Stimulated activated CD8-positive, alpha-beta memory T cell treated with anti-CD3 and anti-CD28 coated beads, Interleukin-15, amount 100 ng/mL, for 1 hour (primary cell): ENCODE data around the gene CAST.
"Not testable (repeated sequence)": the region's sequence is repeated elsewhere in the genome, so short reads cannot be mapped to it uniquely, and the experiment has no call there.

Source experiments
- DNase-seq: peaks from one replicate; pipeline ENCODE4 v3.0.0-alpha.2; 2020; ENCODE audit warnings: low read depth

The CAST gene, protein sequence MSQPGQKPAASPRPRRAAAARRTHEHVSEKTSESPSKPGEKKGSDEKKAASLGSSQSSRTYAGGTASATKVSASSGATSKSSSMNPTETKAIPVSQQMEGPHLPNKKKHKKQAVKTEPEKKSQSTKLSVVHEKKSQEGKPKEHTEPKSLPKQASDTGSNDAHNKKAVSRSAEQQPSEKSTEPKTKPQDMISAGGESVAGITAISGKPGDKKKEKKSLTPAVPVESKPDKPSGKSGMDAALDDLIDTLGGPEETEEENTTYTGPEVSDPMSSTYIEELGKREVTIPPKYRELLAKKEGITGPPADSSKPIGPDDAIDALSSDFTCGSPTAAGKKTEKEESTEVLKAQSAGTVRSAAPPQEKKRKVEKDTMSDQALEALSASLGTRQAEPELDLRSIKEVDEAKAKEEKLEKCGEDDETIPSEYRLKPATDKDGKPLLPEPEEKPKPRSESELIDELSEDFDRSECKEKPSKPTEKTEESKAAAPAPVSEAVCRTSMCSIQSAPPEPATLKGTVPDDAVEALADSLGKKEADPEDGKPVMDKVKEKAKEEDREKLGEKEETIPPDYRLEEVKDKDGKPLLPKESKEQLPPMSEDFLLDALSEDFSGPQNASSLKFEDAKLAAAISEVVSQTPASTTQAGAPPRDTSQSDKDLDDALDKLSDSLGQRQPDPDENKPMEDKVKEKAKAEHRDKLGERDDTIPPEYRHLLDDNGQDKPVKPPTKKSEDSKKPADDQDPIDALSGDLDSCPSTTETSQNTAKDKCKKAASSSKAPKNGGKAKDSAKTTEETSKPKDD

GRCh38 chr5:96661855-96662724 lies at the start of gene CAST:
Gene CAST, plus strand, starts transcription at chr5:96662376. Its CDS starts 47 bp downstream, at chr5:96662423.
- DNase-seq, result peak; percentile 64

GRCh38 chr5:96614110-96614691 lies 48.0 kb upstream of the CAST start:
- peak; percentile 9 for DNase-seq

- no peak for DNase-seq
Observed at GRCh38 chr5:96615223-96615622, 47.0 kb upstream of the CAST start.

- DNase-seq, result no peak
Observed at GRCh38 chr5:96616801-96617200, 45.4 kb upstream of the CAST start.

DNA sequence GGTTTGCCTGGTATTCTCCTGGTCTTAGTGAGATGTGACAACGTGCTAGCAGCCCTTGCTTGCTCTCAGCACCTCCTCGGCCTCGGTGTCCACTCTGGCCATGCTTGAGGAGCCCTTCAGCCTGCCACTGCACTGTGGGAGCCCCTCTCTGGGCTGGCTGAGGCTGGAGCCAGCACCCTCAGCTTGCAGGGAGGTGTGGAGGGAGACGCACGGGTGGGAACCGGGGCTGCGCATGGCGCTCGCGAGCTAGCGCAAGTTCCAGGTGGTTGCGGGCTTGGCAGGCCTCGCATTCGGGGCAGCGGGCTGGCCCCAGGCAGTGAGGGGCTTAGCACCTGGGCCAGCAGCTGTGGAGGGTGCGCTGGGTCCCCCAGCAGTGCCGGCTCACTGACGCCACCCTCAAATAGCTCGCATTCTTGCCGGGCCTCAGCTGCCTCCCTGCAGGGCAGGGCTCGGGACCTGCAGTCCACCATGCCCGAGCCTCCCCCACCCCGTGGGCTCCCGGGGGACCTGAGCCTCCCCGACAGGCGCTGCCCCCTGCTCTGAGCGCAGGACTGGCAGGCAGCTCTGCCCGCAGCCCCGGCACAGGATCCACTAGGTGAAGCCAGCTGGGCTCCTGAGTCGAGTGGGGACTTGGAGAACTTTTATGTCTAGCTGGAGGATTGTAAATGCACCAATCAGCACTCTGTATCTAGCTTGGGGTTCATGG lies 43.7 kb upstream of the CAST start:
- not testable (repeated sequence) for DNase-seq

- DNase-seq, result no peak
Observed at GRCh38 chr5:96619946-96620345, 42.2 kb upstream of the CAST start.

GRCh38 chr5:96624596-96624995 lies 37.6 kb upstream of the CAST start:
- no peak for DNase-seq

GRCh38 chr5:96625365-96625764 lies 36.8 kb upstream of the CAST start:
- DNase-seq, result no peak

- DNase-seq, result no peak
Observed at GRCh38 chr5:96626956-96627355, 35.2 kb upstream of the CAST start.

DNA sequence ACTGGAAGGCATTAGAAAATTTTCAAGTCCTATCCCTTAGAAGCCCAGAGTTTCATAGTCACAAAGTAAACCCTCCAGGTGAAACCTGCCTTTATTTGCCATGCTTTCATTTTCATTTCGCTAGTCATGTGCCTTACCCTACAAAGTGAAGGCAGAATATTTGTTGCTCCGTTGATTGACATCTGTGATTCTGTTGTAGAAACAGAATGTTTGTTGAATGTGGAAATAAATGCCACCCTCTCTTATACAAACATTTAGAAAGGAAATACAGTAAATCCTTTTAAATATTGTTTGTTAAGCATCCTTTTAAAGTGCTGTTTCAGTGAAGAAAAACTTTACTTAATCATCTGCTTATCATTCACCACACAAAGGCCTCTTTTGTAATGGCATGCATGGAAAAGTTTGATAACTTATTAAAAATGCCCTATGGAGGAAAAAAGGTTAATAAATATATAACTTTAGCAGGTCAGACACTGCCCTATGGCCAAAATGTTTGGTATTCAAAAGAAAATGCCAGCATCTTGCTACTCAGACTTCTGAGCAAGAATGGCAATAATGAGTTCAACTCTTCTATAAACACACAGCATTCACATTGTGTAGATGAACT lies 34.3 kb upstream of the CAST start:
- no peak for DNase-seq

- DNase-seq, result no peak
Observed at GRCh38 chr5:96628406-96628805, 33.8 kb upstream of the CAST start.

GRCh38 chr5:96629774-96630173 lies 32.4 kb upstream of the CAST start:
- no peak for DNase-seq

DNA sequence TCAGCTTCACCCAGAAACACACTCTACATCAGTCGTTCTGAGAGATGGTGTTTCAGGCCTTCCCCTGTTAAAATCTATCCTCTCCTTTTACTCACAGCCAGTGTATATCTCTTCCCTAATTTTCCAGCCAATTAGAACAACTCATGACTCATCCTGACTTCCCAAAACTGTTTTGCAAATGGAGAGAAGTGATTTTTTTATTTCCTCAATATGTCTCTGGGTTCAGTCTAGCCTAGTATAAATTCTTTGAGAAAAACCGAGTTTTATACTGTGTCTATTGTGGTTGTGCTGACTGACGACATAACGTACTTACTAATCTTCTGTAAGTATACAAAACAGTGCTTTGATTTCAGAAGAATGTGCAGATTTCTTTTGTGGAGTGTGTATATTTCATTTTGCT lies 28.4 kb upstream of the CAST start:
- DNase-seq, result no peak

DNA sequence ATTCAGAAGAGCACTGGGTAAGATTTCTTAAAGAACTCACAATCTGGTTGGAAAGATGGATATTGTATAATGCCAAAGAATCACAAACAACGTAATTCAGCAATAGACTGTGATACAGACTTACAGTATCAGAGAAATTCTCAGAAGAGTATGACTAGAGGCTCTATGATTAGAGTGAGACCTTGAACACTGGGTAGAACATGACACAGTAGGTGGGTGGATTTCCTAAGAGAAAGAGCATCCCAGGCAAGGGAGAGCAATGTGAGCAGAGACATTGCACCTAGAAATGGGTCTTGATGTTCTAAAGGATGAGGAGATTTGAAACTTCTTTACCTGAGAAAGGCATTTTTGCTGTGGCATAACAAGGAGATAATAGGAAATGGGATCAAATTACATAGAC lies 27.3 kb upstream of the CAST start:
- DNase-seq, result no peak

GRCh38 chr5:96636046-96636445 lies 26.1 kb upstream of the CAST start:
- no peak for DNase-seq

DNA sequence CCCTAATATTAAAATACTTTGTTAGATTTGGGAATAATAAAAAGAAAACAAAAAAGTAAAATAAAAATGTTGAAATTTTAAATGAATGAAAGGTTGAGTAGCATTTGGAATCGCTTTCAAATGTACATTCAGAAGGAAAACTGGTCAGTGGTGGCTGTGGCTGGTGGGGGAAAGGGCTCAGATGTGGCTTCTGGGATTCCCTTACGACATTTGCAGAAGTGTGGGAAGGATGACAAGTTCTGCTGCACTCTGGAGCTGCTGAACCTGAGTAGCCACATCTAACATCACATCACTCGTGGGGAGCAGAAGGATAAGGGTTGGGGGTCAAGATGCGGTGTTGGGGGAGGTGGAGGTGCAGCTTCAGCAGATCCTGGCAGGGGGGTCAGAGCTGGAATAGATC lies 25.6 kb upstream of the CAST start:
- no peak for DNase-seq

- DNase-seq, result no peak
Observed at GRCh38 chr5:96637196-96637595, 25.0 kb upstream of the CAST start.

- DNase-seq, result no peak
Observed at GRCh38 chr5:96638561-96638960, 23.6 kb upstream of the CAST start.

GRCh38 chr5:96640696-96641095 lies 21.5 kb upstream of the CAST start:
- no peak for DNase-seq

DNA sequence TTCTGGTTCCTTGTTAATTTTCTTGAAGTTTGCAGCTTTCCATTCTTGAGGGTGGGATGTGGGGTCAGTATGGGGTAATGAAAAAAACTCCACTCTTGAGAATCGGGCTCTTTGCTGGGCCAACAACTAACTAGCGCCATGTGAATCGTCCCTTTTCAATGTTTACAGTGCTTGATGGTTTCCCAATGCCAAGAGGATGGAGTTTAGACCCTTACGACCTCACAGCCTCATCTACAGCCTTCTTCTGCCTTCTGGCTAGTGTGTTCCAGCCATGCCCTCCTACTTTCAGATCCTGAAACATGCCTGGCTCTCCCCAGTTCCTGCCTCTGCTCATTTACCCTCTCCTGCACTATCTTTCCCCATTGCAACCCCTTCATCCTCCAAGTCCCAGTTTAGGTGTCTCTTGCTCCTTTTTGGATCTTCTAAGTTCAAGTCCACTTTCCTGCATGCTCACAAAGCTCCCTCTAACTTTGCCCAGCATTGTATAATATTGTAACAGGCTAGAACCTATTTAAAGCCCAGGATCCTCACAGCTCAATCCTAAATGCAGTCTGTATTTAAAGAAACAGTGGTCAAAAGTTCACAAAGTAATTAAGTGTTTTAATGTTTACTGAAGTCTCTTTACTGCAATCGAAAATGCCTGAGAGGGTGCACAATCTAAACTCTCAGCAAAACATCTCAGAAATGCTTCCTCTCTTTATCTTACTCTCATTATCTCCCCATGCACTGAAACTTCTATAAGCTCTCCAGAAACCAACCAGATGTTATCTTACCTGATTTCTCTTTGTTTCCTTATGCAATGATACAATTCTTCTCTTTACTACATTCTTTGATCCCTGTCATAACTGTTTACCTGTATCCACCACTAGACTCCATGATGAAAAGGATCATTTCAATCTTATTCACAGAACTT lies 20.6 kb upstream of the CAST start:
- DNase-seq, result no peak
